Choroid plexus epithelial cell (primary cell): Measurements from ENCODE around the gene RNF181.
"Not testable (repeated sequence)": the region's sequence is repeated elsewhere in the genome, so short reads cannot be mapped to it uniquely, and the experiment has no call there.

Experiments used
- DNase-seq: peaks from one replicate; pipeline ENCODE4 v3.0.0-alpha.2; 2010; ENCODE audit warnings: low read depth
- H3K4me3 ChIP-seq: 2 replicates; pipeline ENCODE4 v1.5.1; 2011; ENCODE audit warnings: low read depth, mild to moderate bottlenecking, control low read depth, low read length, moderate library complexity
- CTCF ChIP-seq: conservative IDR thresholded peaks from 2 replicates; pipeline ENCODE4 v1.5.1; 2011; ENCODE audit warnings: low read depth, mild to moderate bottlenecking, control low read depth, inconsistent platforms, low read length, moderate library complexity

RNF181 gene

GRCh38 chr2:85601771-85602475 lies 6.4 kb downstream of the RNF181 start:
- peak overlapping the region; percentile 96 for H3K4me3 ChIP-seq
- peak; percentile 59 for DNase-seq
- TF ChIP-seq CTCF, result no peak

GRCh38 chr2:85602476-85603234 lies 7.1 kb downstream of the RNF181 start, which contains the start of gene TMEM150A:
TSS of gene TMEM150A (minus strand) at chr2:85602698. CDS start at chr2:85601948, 750 bp downstream.
- H3K4me3 ChIP-seq, result peak within 1 kb of the TSS; percentile 96
- peak; percentile 11 for TF ChIP-seq CTCF
- DNase-seq, result peak; percentile 91

- not testable (repeated sequence) for DNase-seq, H3K4me3 ChIP-seq
These were observed 8.5 kb downstream of the RNF181 start for GRCh38 chr2:85604133-85604444.

- TF ChIP-seq CTCF, result no peak
- DNase-seq, result peak; percentile 78
These were observed 9.2 kb downstream of the RNF181 start for GRCh38 chr2:85604568-85605339.

GRCh38 chr2:85605406-85606115 lies 10.0 kb downstream of the RNF181 start:
- no peak overlapping the region for H3K4me3 ChIP-seq
- TF ChIP-seq CTCF, result no peak
- peak; percentile 95 for DNase-seq

More at GRCh38 chr2:85604568-85605339, 9.2 kb downstream of the RNF181 start:
- H3K4me3 ChIP-seq, result no peak overlapping the region

- no peak for DNase-seq
- TF ChIP-seq CTCF, result no peak
- no peak overlapping the region for H3K4me3 ChIP-seq
These were observed 10.5 kb downstream of the RNF181 start for GRCh38 chr2:85606116-85606455.
